Testis (tissue), 2 donors: ENCODE results near the gene UGT1A1.

Experiments used
- CTCF ChIP-seq, 3 experiments: fragments of 450-650 bp in 2 of 3; fragments of 200-600 bp in 1 of 3; sonication (generic) in 1 of 3; IDR thresholded peaks; one replicate each; pipeline ENCODE4 v1.5.1; 2016 to 2019; ENCODE audit warnings: antibody characterized with exemption in 3 of 3, mild to moderate bottlenecking in 2 of 3, moderate library complexity in 1 of 3
- POLR2A ChIP-seq: fragments of 450-650 bp; IDR thresholded peaks from one replicate; pipeline ENCODE4 v1.6.1; 2017; ENCODE audit warnings: antibody characterized with exemption, mild to moderate bottlenecking, moderate library complexity

- TF ChIP-seq CTCF (IDR thresholded peaks at IDR 0.05) (no peak), POLR2A (no peak)
Measured at GRCh38 chr2:233713262-233713615, 46.8 kb upstream of the UGT1A1 start.
